Esophagus muscularis mucosa (tissue), 4 donors: Measurements from ENCODE around the gene SAE1. TPM values are rescaled to one million over a fixed set of nuclear protein-coding genes. Genes with fewer than 3 reads are reported as not detected.

Source experiments
- DNase-seq: peaks from one replicate; pipeline ENCODE4 v3.0.0-alpha.2; 2017; ENCODE audit errors: extremely low spot score
- H3K27ac ChIP-seq, 4 donors: fragments of 200-600 bp; sonication (generic); replicated peaks in 1 of 4; 1 replicate in 3 of 4; 2 replicates in 1 of 4; pipeline ENCODE4 v1.5.1; 2016 to 2019; ENCODE audit warnings: mild to moderate bottlenecking in 1 of 4
- H3K27me3 ChIP-seq, 4 donors: fragments of 200-600 bp; sonication (generic); one replicate each; pipeline versions ENCODE4 v1.5.1 to v1.6.0; 2016 to 2019
- H3K36me3 ChIP-seq, 4 donors: fragments of 200-600 bp; sonication (generic); one replicate each; pipeline ENCODE4 v1.5.1; 2016 to 2019
- H3K4me1 ChIP-seq, 4 donors: fragments of 200-600 bp; sonication (generic); one replicate each; pipeline ENCODE4 v1.5.1; 2016 to 2019
- H3K4me3 ChIP-seq, 4 donors: fragments of 200-600 bp; sonication (generic); 1 replicate in 2 of 4; 2 replicates in 2 of 4; pipeline ENCODE4 v1.5.1; 2016 to 2019; ENCODE audit warnings: mild to moderate bottlenecking in 4 of 4, moderate library complexity in 1 of 4
- H3K9me3 ChIP-seq, 4 donors: fragments of 200-600 bp; sonication (generic); 1 replicate in 3 of 4; 2 replicates in 1 of 4; pipeline ENCODE4 v1.5.1; 2016 to 2019
- CTCF ChIP-seq, 3 experiments: fragments of 200-600 bp in 2 of 3; fragments of 450-650 bp in 1 of 3; sonication (generic) in 2 of 3; IDR thresholded peaks; one replicate each; pipeline ENCODE4 v1.5.1; 2017 to 2019; ENCODE audit warnings: antibody characterized with exemption in 3 of 3, mild to moderate bottlenecking in 2 of 3, moderate library complexity in 1 of 3
- EP300 ChIP-seq: sonication (generic); formaldehyde crosslinking; IDR thresholded peaks from one replicate; pipeline ENCODE4 v1.6.1; 2017; ENCODE audit warnings: antibody characterized with exemption
- POLR2A ChIP-seq: fragments of 450-650 bp; IDR thresholded peaks from one replicate; pipeline ENCODE4 v1.6.1; 2017; ENCODE audit warnings: antibody characterized with exemption, moderate library complexity, mild to moderate bottlenecking, low read depth
- POLR2AphosphoS5 ChIP-seq, 2 donors: sonication (generic); formaldehyde crosslinking; IDR thresholded peaks; one replicate each; pipeline ENCODE4 v1.6.1; 2017; ENCODE audit warnings: antibody characterized with exemption in 2 of 2
- WGBS: methylation state at CpG from one replicate; pipeline ENCODE4 v1.1.5; 2018; 5-methylcytosine and 5-hydroxymethylcytosine counted together
- intact Hi-C: fragments of 100-400 bp; cut with DNase I; formaldehyde crosslinking; loops from one replicate; pipeline ENCODE4 v1.15.1; 2023
- total RNA-seq, 4 donors: library from RNA; depleted of rRNA; stranded (reverse); fragments of >200 nt; gene quantifications; one replicate each; pipeline versions ENCODE4 v1.1.0 to v1.2.1, GENCODE V29; 2016

SAE1 gene
- total RNA-seq, 4 donors from 2014 or later, result 130 to 143 (median 136) TPM

DNA sequence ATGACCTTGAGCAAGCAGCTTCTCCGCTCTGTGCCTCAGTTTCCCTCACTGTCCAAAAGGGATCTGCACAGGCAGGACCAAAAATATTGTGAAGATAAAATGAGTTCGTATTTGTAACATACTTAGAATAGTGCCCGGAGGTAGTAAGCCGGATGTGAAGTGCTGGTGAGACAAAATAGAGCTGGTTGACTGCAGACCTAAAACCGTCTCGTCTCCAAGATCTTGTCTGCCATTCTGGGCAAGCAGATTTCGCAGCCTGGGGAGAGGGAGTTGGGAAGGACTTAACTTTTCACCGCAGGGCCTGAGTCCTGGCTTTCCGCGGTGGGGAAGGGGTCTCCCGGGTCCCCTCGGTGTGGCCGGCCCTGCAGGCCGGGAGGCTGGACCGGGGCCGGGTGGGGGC is 108.5 kb downstream of the SAE1 start:
- H3K27ac ChIP-seq, result peak overlapping the region in 3 of 4 donors; percentile 49 to 62 (median 57)
- WGBS, result 14% methylated on average over 10 of the region's 16 CpGs

GRCh38 chr19:47239610-47240296 is 109.1 kb downstream of the SAE1 start:
- intact Hi-C loops, result no loop called here
- no peak for DNase-seq
- no peaks in the 10 kb centered on the region for H3K9me3 ChIP-seq
- no peak for TF ChIP-seq POLR2AphosphoS5 (IDR thresholded peaks at IDR 0.05)
- no peak for TF ChIP-seq EP300
- TF ChIP-seq CTCF (IDR thresholded peaks at IDR 0.05), result no peak
- no peak for TF ChIP-seq POLR2A
- peaks cover 33 to 54% (median 48%) of the 10 kb centered on the region in 4 donors for H3K4me1 ChIP-seq
- peak overlapping the region; percentile 46 to 58 (median 51) for H3K4me3 ChIP-seq
- peak overlapping the region in 3 of 4 donors; percentile 49 to 62 (median 57) for H3K27ac ChIP-seq
- no peaks in the 10 kb centered on the region for H3K27me3 ChIP-seq
- 0% methylated on average over 7 of the region's 62 CpGs for WGBS
- H3K36me3 ChIP-seq, result no peaks in the 10 kb centered on the region

More for the DNA sequence above, 108.5 kb downstream of the SAE1 start:
- H3K4me3 ChIP-seq, result peak overlapping the region; percentile 46 to 58 (median 51)
- no peaks in the 10 kb centered on the region for H3K36me3 ChIP-seq
- no peaks in the 10 kb centered on the region for H3K9me3 ChIP-seq
- intact Hi-C loops, result no loop called here
- H3K4me1 ChIP-seq, result peaks cover 28 to 48% (median 43%) of the 10 kb centered on the region in 4 donors
- no peaks in the 10 kb centered on the region for H3K27me3 ChIP-seq
- no peak for TF ChIP-seq POLR2A
- TF ChIP-seq EP300, result no peak
- no peak for TF ChIP-seq POLR2AphosphoS5 (IDR thresholded peaks at IDR 0.05)
- no peak for TF ChIP-seq CTCF (IDR thresholded peaks at IDR 0.05)
- DNase-seq, result no peak

- Histone ChIP-seq H3K9me3 (no peaks in the 10 kb centered on the region), H3K27ac (peak overlapping the region in 1 of 4 donors; percentile 28)
- intact Hi-C loops, result no loop called here
Observed at GRCh38 chr19:47240556-47240955, 109.9 kb downstream of the SAE1 start.

GRCh38 chr19:47240996-47241918 is 110.6 kb downstream of the SAE1 start:
- H3K4me1 ChIP-seq, result peaks cover 33 to 54% (median 49%) of the 10 kb centered on the region in 4 donors
- no peaks in the 10 kb centered on the region for H3K36me3 ChIP-seq
- H3K27me3 ChIP-seq, result no peaks in the 10 kb centered on the region
- H3K27ac ChIP-seq, result peak overlapping the region in 1 of 4 donors; percentile 28
- no peaks in the 10 kb centered on the region for H3K9me3 ChIP-seq
- TF ChIP-seq CTCF (IDR thresholded peaks at IDR 0.05), result no peak
- no peak for TF ChIP-seq EP300
- TF ChIP-seq POLR2AphosphoS5 (IDR thresholded peaks at IDR 0.05), result no peak
- TF ChIP-seq POLR2A, result no peak
- WGBS, result 50% methylated on average over 3 of the region's 27 CpGs
- peak overlapping the region in 2 of 4 donors; percentile 12 to 20 for H3K4me3 ChIP-seq
- intact Hi-C loops, result no loop called here
- DNase-seq, result no peak

More at GRCh38 chr19:47240556-47240955, 109.9 kb downstream of the SAE1 start:
- no peaks in the 10 kb centered on the region for H3K36me3 ChIP-seq
- peaks cover 33 to 54% (median 49%) of the 10 kb centered on the region in 4 donors for H3K4me1 ChIP-seq
- TF ChIP-seq POLR2A (no peak), EP300 (no peak), CTCF (IDR thresholded peaks at IDR 0.05) (no peak), POLR2AphosphoS5 (IDR thresholded peaks at IDR 0.05) (no peak)
- no peak for DNase-seq
- no peak overlapping the region for H3K4me3 ChIP-seq
- no CpG with 5 or more reads among the region's 6 CpGs for WGBS
- H3K27me3 ChIP-seq, result no peaks in the 10 kb centered on the region
